Hematopoietic multipotent progenitor cell treated with erythropoietin and hydrocortisone succinate and interleukin-3 and kit ligand, for 6 days (in vitro differentiated cells): ENCODE data around the gene SCN3A.

ENCODE experiments used
- DNase-seq: peaks from one replicate; pipeline ENCODE4 v3.0.0-alpha.2; 2015

Gene SCN3A

DNA sequence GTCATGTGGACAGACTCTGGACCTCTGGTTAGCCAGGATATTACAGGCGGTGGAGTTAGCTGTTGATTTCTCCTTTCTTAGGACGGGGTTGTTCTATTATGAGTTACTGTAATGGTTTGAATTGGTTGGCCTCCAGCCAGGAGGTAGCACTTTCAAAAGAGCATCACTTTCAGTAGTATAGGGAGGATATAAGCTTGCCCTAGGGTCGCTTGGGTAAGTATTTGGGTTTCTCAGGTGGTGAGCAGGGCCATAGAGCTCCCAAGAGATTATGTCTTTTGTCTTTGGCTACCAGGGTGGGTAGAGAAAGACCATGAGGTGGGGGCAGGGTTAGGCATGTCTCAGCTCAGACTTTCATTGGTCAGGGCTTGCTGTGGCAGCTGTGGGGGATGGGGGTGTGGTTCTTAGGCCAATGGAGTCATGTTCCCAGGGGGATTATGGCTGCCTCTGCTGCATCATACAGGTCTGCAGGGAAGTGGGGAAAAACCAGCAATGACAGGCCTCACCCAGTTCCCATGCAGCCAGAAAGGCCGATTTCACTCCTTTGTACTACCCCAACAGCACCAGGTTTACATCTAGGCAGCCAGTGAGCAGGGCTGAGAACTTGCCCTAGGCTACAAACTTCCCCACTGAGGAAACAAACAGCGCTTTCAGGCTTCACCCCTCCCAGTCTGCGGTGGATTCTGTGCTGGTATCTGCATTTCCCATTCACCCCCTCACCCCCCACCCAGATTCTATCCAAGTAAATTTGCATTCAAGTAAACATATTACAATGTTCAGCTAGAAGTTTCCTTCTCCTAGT lies 159.1 kb downstream of the SCN3A start:
- no peak for DNase-seq
